Panc1 (cell line): ENCODE results near the gene LPA. TPM values are rescaled to one million over a fixed set of nuclear protein-coding genes. Genes with fewer than 3 reads are reported as not detected.

Source experiments
- ATAC-seq: fragments of 200-7000 bp; cut with Tn5 transposase; 2 replicates; pipeline ENCODE4 v1.9.1; 2020; ENCODE audit warnings: mild to moderate bottlenecking, moderate library complexity
- BruUV-seq: library from RNA; stranded (reverse); fragments of 400-500 nt; replicated peaks from 2 replicates; lab custom pipeline; 2021; lab: Mats Ljungman, UMichigan
- CTCF ChIA-PET: fragments of 300-600 bp; sonication (Branson Sonifier 250); formaldehyde crosslinking; loops from one replicate; lab custom pipeline; 2022; ENCODE audit warnings: antibody characterized with exemption; lab: Charles Lee
- POLR2A ChIA-PET: fragments of 300-600 bp; sonication (Branson Sonifier 250); formaldehyde crosslinking; loops from one replicate; lab custom pipeline; 2022; ENCODE audit warnings: antibody characterized with exemption; lab: Charles Lee
- DNase-seq: peaks from one replicate; pipeline ENCODE4 v3.0.0-alpha.2; 2010; ENCODE audit warnings: low read depth, low spot score
- H3K27ac ChIP-seq: 2 replicates; pipeline ENCODE4 v1.5.1; 2011; ENCODE audit warnings: mild to moderate bottlenecking, low read length, inconsistent platforms
- H3K27me3 ChIP-seq: fragments of 200-500 bp; sonication (Bioruptor generic); 2 replicates; pipeline ENCODE4 v1.6.0; 2014; ENCODE audit warnings: low read length, inconsistent platforms; ENCODE audit not compliant: control insufficient read depth, insufficient read depth
- H3K36me3 ChIP-seq: fragments of 200-500 bp; sonication (Bioruptor generic); 2 replicates; pipeline ENCODE4 v1.5.1; 2014; ENCODE audit warnings: inconsistent platforms, mild to moderate bottlenecking, low read length, moderate library complexity; ENCODE audit not compliant: control insufficient read depth, insufficient read depth
- H3K4me1 ChIP-seq: 2 replicates; pipeline ENCODE4 v1.5.1; 2011; ENCODE audit warnings: inconsistent platforms, mild to moderate bottlenecking, low read length, moderate library complexity; ENCODE audit not compliant: control insufficient read depth, insufficient read depth
- H3K4me3 ChIP-seq, 2 experiments: 2 replicates each; pipeline ENCODE4 v1.5.1; 2011 to 2012; ENCODE audit warnings: low read depth in 2 of 2, low read length in 2 of 2, mild to moderate bottlenecking in 2 of 2, inconsistent platforms in 1 of 2, moderate library complexity in 1 of 2
- H3K9me3 ChIP-seq: fragments of 200-500 bp; sonication (Bioruptor generic); 2 replicates; pipeline ENCODE4 v1.5.1; 2014; ENCODE audit warnings: low read depth, mild to moderate bottlenecking, inconsistent platforms, low read length, moderate library complexity; ENCODE audit not compliant: control insufficient read depth, insufficient read depth
- CTCF ChIP-seq: fragments of 450-650 bp; IDR thresholded peaks from 2 replicates; pipeline ENCODE4 v1.5.1; 2017; ENCODE audit warnings: mild to moderate bottlenecking
- POLR2AphosphoS5 ChIP-seq: IDR thresholded peaks from 2 replicates; pipeline ENCODE4 v1.6.1; 2012; ENCODE audit warnings: mild to moderate bottlenecking, low read depth, low read length, moderate library complexity
- REST ChIP-seq, 2 experiments: IDR thresholded peaks; 2 replicates each; pipeline ENCODE4 v1.6.1; 2011 to 2012; ENCODE audit warnings: low read depth in 2 of 2, control low read depth in 1 of 2, low read length in 1 of 2, mild to moderate bottlenecking in 1 of 2, moderate library complexity in 1 of 2; ENCODE audit not compliant: insufficient read depth in 1 of 2
- SIN3A ChIP-seq: IDR thresholded peaks from 2 replicates; pipeline ENCODE4 v1.6.1; 2012; ENCODE audit warnings: low read depth, mild to moderate bottlenecking, low read length, moderate library complexity, borderline replicate concordance; ENCODE audit not compliant: insufficient read depth
- TCF7L2 ChIP-seq: IDR thresholded peaks from 2 replicates; pipeline ENCODE4 v1.6.1; 2011; ENCODE audit warnings: mild to moderate bottlenecking, low read depth, low read length, inconsistent platforms
- in situ Hi-C: cut with HindIII; loops from 2 replicates; pipeline ENCODE4 v1.10.0; 2016; ENCODE audit warnings: low sequenced_read_pairs, low pct_unique_long_range_greater_than_20kb
- intact Hi-C: fragments of 100-400 bp; cut with micrococcal nuclease; formaldehyde crosslinking; loops from one replicate; pipeline ENCODE4 v1.10.0; 2022; ENCODE audit not compliant: unreplicated experiment
- total RNA-seq: library from RNA; stranded (reverse); gene quantifications from one replicate; pipeline ENCODE4 v1.2.1, GENCODE V29; 2021; ENCODE audit not compliant: unreplicated experiment

LPA gene
- total RNA-seq, 1 experiment from 2014 or later: 0.21 TPM

GRCh38 chr6:160692369-160692959 lies 28.4 kb upstream of the LPA start:
- no peaks in the 10 kb centered on the region for H3K36me3 ChIP-seq
- intact Hi-C loops: no loop called here
- TF ChIP-seq SIN3A (no peak), CTCF (peak; percentile 23), POLR2AphosphoS5 (no peak), REST (IDR thresholded peaks at IDR 0.05; ENCODE audit: insufficient read depth in 1 of 2, low read depth in 2 of 2, low read length in 1 of 2) (no peak)
- H3K27ac ChIP-seq: no peak overlapping the region
- H3K4me1 ChIP-seq: no peaks in the 10 kb centered on the region
- ATAC-seq (no peak), DNase-seq (no peak)
- ChIA-PET CTCF (no interaction called here), POLR2A (no interaction called here)
- no peaks in the 10 kb centered on the region for H3K9me3 ChIP-seq
- no peak overlapping the region for H3K4me3 ChIP-seq
- in situ Hi-C loops: no loop called here
- no peaks in the 10 kb centered on the region for H3K27me3 ChIP-seq
- BruUV-seq: no TSS peak

DNA sequence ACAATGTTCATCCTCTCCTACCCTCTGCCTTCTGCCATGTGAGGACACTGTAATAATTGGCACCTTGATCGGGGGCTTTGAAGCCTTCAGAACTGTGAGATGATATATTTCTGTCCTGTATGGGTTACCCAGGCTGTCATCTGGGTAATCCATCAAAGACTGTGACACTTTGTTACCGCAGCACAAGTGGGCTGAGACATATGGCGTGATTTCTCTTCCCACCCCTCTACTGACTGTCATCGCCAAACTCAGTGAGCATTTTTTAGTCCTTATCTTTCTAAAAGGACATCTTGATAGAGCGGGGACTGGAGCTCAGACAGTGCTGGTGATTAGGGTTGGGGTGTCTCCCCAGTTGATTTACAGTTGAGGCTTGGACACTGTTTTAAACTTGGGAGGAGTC lies 27.5 kb upstream of the LPA start:
- CTCF ChIA-PET: no interaction called here

More for the DNA sequence above, 27.5 kb upstream of the LPA start:
- Histone ChIP-seq H3K36me3 (no peaks in the 10 kb centered on the region), H3K9me3 (no peaks in the 10 kb centered on the region), H3K4me1 (no peaks in the 10 kb centered on the region), H3K4me3 (no peak overlapping the region), H3K27ac (no peak overlapping the region), H3K27me3 (no peaks in the 10 kb centered on the region)
- in situ Hi-C loops: no loop called here
- POLR2A ChIA-PET: no interaction called here
- intact Hi-C loops: no loop called here
- no TSS peak for BruUV-seq
- TF ChIP-seq CTCF (no peak), TCF7L2 (no peak), POLR2AphosphoS5 (no peak), SIN3A (no peak), REST (IDR thresholded peaks at IDR 0.05; ENCODE audit: insufficient read depth in 1 of 2, low read depth in 2 of 2, low read length in 1 of 2) (no peak)
- ATAC-seq: no peak
- no peak for DNase-seq
